Stimulated activated CD8-positive, alpha-beta memory T cell treated with anti-CD3 and anti-CD28 coated beads, Interleukin-15, amount 100 ng/mL, for 24 hours (primary cell): ENCODE measurements around the gene MPEG1.

Experiments used
- DNase-seq: peaks from one replicate; pipeline ENCODE4 v3.0.0-alpha.2; 2020; ENCODE audit warnings: low read depth

Gene MPEG1

DNA sequence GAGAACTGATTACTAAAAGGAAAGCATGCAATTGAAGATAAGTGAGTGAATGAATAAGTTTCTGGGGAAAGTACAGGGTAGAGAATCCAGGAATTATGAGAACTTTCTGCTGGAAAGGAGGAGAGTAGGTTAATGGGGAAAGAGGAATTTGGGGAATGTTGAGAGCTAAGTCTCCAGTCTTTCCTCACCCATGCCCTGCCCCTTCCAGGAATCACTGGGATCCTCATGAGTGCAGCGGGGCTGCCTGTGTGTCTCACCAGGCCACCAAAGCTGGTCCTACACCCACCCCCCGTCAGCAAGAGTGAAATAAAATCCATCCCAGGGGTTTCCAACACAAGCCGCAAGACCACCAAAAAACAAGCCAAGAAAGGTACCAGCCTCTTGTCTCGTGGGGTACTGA is 23.8 kb downstream of the MPEG1 start:
- no peak for DNase-seq

GRCh38 chr11:59187587-59187986 is 25.1 kb downstream of the MPEG1 start:
- no peak for DNase-seq

DNA sequence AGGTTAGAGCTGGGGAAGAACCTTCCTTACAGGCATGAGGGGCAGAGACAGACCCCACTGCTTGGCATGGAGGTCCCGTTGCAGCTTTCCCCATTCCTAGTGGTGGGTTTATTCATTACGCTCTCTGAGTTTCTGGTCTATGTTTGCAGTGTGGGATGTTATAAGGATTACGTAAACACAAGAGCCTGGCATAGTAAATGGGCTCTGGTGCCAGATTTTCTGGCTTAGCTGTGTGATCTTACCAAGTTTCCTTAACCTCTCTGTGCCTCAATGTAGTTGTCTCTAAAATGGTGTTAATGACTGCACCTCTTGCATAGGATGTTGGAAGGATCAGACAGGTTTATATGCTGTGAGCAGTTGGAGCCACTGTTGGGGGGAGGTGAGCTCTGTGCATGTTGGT is 25.7 kb downstream of the MPEG1 start:
- no peak for DNase-seq

- DNase-seq: no peak
Measured at GRCh38 chr11:59186130-59186594, 26.6 kb downstream of the MPEG1 start.

DNA sequence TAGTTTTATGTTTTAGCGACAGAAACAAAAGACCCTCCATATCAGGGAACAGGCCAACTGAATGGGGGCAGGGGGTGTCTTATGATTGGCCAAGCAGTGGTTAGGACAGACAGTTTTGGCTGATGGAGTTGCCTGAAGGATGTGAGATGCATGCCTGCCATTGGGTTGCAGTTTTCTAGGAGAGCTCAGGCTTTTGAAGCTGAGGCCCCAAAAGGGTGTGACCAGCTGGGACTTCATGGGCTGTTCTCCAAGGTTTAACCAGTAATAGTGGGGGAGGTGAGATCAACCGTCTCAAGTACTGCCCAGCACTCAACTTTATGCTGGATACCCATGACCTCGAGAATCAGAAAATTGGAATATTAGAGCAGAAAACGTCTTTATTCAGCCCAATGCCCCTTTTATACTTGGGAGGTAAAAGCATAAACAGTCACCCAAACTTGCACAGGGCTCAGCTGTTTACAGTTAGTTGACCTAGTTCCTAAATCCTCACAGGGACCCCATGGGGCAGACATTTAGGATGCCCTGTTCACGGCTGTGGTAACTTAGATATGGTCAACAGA is 27.3 kb downstream of the MPEG1 start:
- no peak for DNase-seq

DNA sequence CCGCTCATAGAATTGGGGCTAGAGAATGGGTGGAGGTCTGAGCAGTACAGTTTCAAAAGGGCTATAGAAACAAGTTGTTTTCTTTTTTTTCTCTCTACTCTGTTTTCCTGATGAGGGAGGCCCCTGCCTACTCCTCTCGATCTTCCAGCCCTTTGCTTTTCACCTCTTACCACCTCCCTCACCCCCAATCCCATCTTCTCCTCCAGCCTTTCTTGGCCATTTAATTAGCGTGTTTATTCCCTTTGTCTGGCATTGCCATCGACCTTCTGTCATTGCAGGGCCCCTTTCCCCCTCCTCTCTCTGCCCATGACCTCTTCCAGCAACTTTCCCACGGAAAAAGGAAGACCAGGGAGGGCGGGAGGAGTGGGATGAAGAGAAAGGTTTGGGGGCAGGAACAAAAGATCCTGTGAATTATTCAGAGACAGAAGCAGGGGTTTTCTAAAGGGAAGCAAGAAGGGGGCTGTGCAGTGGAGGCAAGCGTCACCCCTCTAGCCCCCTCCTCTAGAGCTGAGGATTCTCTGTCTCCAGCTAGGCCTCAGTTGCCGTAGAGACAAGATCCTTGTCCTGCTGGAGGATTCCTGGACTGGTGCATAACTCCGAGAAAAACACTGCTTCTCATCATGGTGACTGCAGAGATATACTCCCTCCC is 27.9 kb downstream of the MPEG1 start:
- no peak for DNase-seq

DNA sequence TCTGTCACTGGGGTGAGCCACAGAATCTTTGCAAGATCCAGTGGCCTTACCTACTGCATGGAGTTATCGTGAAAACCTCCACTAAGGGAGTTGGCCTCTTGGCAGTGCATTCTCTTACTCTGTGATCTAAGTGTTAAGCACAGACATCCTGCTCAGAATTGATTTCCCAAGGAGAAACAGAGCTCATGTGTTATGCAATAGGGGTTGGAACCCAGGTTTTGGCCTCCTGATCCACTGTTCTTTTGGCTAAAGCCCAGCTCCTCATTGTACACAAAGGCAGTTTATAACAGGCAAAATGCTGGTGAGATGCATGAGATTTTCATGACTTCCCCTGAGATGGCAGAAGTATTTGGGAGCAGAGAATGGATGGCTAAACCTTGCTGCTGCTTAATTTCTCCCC is 29.0 kb downstream of the MPEG1 start:
- DNase-seq: no peak

DNA sequence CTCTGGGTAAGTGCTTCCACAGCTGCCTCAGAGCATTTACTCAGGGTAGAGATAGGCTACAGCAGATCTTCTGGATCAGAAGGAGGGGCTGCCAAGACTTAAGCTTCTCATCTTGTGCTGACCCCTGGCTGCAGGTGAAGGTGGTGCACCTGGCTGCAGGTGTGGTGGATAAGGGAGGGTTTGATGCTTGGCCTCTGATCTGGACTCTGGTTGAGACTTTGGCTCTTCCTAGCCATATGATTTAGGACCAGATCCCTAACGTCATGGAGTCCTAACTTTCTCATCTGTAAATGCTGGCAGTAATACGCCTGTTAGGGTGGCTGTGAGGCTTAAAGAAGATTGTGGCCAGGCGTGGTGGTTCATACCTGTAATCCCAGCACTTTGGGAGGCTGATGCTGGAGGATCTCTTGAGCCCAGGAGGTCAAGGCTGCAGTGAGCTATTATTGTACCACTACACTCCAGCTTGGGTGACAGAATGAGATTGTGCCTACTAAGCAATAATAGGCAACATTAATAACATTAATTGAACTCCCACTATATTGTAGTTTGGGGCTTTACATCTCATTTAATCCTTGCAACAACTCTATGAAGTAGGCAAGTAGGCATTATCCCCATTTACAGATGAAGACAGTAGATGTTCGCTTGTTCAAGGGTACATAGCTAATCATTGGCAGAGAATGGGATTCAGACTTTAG is 30.1 kb downstream of the MPEG1 start:
- DNase-seq: no peak

GRCh38 chr11:59181746-59182456 is 30.8 kb downstream of the MPEG1 start:
- DNase-seq: no peak

GRCh38 chr11:59180907-59181306 is 31.8 kb downstream of the MPEG1 start:
- DNase-seq: no peak

DNA sequence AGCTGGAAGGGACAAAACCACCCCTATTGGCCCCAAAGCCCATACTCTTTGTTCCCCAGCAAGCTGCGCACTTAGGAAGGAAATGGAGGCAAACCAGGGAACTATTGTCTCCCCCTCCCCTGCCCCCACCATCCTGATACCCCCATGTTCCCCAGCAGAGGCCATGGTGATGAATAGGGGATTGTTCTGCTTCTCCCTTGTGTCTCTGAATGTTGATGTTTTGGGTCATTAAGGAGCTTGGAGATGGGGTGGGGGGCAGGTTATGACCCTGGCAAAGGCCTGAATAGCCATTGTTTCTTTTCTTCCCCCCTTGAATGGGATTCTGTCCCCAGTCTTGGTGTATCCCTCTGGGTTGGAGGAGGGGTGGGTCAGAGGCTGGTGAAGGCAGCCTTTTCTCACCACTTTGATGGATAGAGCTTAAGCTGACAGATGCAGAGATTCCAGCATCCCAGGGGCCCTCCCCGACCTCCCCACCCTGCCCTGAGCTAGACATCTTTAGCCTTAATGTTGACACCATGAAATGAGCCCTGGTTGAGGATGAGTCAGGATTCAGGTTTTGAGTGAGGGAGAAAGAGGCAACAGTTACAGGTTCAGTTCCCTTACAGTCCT is 32.5 kb downstream of the MPEG1 start:
- DNase-seq: no peak

DNA sequence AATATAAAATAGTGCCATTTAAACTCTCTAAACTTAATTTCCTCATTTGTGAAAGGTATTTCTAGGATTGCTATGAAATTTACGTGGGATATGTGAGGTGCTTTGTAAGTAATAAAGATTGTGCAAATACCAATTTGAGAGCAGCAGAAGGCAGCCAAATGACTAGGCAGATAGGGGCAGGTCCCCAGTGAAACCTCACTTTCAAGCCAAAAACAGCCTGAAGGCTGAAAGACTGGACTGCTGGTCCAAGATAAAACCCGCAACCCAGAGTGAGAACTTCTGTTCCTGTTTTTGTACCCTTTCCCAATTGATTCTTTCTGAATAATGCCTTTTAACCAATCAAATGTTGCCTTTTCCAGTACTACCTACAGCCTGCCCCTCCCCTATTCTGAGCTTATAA is 33.6 kb downstream of the MPEG1 start:
- no peak for DNase-seq

DNA sequence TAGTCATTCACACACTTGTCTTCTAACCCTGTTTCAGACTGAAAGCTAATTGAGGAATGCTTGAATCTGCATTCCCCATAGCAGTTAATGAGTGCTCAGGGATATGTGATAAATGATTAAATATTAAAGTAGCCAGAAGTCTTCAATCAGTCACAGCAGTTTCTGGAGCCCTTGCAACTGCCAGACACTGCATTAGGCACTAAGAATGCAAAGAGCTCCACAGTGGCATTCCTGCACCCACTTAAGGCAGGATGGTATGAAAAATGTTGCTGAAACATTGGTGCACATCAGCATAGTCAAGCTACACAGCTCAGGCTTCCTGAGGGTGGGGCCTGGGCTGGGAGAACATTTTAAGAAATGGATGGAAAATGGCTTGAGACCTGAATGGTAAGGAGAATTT is 34.3 kb downstream of the MPEG1 start:
- no peak for DNase-seq

DNA sequence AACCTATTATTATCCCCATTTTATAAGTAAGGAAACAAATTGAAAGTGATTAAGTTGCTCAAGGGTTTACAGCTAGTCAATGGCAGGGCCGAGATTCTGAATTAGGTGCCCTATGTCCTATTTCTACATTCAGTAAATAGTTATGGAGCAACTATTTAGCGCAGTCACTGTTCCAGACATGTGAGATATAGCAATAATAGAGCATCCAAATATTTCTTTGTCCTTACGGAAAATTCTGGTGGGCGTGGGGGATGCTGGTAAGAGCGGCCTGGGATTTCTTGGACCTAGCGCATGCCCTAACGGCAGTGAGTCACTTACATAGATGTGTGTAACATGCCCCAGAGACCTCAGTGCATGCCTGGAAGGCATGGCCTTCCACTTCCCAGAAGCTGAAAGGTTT is 36.4 kb downstream of the MPEG1 start:
- no peak for DNase-seq

DNA sequence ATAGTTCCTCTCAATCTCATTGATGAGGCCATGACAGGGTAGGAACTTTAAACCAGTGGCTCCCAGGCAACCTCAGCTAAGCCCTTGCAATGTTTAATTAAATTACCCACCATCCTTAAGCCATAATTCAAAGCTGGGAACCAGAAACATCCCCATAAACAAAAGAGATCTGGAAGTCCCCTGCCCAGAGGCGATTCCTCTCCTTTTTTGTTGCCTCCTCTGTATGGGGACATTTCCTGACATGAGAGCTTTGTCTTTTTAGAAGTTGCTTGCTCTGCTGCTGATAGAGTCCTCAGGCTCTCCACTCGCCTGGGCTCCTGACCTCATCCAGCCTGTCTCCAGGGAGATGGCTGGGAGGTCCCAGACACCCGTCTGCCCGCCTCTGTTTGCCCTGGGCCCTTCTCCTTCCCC is 37.6 kb downstream of the MPEG1 start:
- DNase-seq: no peak

GRCh38 chr11:59174664-59175033 is 38.1 kb downstream of the MPEG1 start:
- no peak for DNase-seq

DNA sequence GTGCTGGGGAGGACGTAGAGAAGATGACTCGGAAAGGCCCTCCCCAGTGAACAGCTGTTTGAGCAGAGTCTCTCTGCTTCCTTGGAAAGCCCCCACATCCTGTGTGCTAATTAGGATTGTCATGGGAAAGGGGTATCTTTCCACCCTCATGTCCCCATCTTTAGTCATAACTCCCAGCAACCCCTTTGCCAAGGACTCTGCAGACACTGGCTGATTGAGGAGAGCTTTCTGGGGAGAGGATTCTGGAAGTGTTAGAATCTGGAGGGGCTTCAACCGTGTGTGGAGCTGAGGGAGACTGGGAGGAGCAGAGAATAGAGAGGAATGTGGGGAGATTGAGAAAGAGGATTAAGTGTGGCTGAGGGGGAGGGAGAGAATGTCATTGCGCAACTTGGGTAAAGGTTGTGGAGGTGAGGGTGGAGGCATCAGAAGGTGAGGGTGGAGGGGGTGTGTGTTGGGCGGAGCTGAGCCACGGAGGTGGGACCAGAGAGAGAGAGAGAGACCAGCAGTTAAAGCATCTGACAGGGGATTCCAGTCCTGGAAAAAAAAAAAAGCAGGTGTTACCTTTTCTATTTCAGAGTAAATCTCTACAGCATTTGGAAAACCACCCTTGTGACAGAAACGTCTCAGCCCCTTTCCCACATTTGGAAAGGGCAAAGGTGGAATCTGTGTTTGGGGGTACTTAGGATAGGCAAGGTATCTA is 38.6 kb downstream of the MPEG1 start:
- no peak for DNase-seq

- DNase-seq: no peak
Measured at GRCh38 chr11:59173080-59173963, 39.4 kb downstream of the MPEG1 start.

- DNase-seq: no peak
Measured at GRCh38 chr11:59172345-59173079, 40.2 kb downstream of the MPEG1 start.
